GM21360 (cell line): Measurements from ENCODE around the gene GLRX5.
"Not testable (repeated sequence)": the region's sequence is repeated elsewhere in the genome, so short reads cannot be mapped to it uniquely, and the experiment has no call there.

ENCODE experiments used
- ATAC-seq: cut with Tn5 transposase; IDR thresholded peaks from one replicate; pipeline ENCODE4 v1.9.1; 2021; ENCODE audit warnings: mild to moderate bottlenecking, moderate library complexity; ENCODE audit not compliant: unreplicated experiment

The GLRX5 gene

DNA sequence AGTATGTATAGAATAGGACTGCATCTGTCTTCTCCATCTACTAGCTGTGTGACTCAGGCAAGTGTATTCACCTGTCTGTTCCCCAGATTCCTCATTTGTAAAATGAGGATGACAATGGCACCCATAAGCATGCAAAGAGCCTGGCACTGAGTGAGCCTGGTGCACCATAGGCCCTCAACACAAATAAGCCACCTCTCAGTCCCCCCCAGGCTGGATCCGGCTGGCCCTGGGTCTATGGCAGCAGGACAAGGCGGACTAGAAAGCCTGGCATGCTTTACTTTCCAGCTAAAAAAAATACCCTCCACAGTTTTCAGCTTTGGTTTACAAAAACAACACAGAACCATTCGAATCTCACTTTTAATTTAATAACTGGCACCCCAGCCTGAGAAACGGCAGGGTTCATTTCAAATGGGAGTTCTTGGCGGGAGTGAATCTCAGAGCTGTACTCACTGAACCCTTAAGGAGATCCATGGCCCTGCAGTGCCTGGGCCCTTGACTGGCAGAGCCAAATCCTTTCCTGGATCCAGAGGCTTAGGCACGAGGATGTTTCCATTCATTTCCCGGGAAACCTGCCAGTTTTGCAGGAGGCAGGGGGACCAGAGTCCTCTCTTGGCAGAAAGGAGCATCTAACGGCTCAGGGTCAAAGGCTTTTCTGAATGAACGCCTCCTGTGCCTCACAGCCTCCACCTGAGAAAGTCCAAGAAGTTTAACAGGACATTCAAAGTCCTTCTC is 36.1 kb upstream of the GLRX5 start:
- ATAC-seq = no peak

- ATAC-seq = no peak
Measured at GRCh38 chr14:95499354-95499750, 35.5 kb upstream of the GLRX5 start.

DNA sequence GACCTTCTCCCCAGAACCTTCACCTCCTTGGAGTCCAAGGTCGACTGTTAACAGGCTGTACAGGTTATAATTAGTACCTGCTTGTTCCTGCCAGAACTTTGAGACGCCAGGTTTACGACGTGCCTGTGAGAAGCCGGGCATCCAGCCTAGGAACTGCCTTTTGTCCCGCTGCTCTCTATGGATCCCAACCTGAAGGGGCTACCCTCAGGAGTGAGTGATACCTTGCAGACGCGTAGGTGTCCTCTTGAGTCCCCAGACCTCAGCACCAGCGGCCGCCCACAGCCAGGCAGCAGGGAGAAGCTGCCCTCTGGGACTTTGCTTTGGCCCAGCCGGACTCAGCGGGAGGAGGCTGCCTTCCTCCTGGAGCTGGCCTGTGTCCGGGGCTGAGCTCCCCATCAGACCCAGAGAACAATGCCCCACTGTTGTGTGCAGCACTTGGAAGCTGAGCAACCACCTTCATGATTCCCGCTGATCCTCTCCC is 34.6 kb upstream of the GLRX5 start:
- no peak for ATAC-seq

DNA sequence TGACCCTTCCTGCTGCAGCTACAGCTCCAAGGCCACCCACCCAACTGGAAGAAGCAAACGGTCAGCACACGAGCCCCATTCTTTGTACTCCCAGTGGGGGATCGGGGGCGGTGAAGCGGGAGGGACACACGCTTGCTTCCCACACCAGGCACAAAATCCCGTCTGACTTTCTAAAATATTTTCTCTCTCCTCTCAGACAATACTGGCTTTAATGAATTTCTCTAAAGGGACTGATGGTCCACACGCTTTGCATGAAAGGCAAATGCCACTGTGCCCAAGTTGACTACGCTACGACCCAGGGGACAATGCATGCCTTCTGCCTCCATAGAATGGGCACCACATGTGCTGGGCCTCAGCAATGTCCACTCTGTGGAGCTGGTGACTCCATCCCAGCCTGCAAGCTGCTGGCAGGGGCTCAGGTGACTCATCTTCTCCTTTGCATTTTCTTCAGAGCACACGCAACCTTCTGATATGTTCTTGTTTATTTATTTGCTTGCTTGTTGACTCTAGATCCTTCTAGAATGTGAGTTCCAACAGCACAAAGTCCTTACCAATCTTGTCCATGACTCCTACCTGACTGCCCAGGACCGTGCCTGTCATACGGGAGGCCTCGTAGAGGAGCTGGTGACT is 34.0 kb upstream of the GLRX5 start:
- no peak for ATAC-seq

DNA sequence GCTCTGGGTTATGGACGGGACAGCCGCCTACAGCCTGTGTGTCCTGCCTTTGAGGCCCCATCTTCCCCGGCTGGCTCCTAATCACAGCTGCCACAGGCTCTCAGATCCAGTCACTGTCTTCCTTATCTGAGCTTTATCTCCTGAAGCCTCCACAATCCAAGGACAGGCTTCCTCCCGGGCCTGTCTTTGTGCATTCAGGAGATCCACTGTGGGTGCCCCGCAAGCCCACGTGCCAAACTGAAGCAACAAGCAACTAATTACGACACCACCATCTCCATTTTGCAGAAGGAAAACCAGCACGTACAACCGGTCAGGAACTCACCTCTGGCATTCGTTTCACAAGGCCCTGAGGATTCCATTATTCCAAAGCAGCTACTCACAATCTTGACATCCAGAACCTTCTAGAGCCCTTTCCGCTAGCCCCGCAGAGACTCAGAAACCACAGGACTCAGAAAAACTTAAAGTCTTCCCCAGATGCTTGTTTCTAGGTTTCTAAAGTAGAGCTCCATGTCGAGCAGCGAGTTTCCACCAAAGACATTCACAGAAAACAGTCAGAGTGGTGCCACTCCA is 32.4 kb upstream of the GLRX5 start:
- ATAC-seq = no peak

DNA sequence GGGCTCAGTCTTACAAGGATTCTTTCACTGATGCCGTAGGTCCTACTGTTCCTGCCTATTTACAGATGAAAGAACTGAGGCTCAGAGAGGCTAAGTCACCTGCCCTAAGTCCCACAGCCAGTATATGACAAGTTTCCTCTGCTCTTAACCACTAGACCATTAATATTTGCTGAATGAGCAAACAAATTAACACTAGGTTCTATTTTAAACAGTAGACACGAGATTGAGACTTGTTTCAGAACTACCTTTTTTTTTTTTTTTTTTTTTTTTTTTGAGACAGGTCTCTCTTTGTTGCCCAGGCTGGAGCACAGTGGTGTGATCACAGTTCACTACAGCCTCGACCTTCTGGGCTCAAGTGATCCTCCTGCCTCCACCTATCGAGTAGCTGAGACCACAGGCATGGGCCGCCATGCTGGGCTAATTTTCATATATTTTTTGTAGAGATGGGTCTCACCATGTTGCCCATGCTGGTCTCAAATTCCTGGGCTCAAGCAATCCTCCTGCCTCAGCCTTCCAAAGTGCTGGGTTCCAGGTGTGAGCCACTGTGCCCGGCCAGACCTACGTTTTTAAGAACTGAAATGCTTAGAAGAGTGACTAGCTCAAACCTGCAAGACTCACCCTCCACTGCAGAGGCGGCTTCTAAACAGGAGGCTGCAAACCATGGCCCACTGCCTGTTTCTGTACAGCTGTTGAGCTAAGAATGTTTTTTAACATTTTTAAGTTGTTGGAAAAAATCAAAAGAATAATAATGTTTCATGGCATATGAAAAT is 31.3 kb upstream of the GLRX5 start:
- no peak for ATAC-seq

GRCh38 chr14:95504135-95505029 is 30.5 kb upstream of the GLRX5 start:
- ATAC-seq = no peak

DNA sequence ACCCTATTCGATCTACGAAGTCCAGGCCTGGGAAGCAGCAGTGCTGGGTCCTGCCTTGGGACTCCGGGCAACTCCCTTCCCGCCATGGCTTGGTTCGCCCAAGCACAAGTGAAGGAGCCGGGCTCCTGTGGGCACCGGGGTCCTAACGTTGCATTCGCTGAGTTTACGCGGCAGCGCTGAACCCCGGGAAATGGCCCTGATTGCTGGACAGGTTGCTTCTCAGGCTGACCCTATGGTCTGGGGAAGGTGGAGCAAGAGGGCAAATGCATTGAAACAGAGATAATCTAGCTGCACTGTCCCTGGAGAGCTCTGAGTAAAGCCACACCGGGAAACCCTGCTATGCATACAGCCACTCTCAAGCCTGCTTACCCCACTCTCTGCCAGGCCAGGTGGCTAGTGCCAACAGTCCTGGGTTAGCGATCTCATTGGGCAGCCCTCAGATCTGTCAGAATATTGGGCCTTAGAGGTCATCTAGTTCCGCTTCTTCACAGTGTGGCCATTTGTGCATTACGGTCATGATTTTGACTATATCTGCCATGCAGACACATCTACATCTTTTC is 29.7 kb upstream of the GLRX5 start:
- no peak for ATAC-seq

GRCh38 chr14:95507174-95507573 is 27.7 kb upstream of the GLRX5 start:
- ATAC-seq = no peak

DNA sequence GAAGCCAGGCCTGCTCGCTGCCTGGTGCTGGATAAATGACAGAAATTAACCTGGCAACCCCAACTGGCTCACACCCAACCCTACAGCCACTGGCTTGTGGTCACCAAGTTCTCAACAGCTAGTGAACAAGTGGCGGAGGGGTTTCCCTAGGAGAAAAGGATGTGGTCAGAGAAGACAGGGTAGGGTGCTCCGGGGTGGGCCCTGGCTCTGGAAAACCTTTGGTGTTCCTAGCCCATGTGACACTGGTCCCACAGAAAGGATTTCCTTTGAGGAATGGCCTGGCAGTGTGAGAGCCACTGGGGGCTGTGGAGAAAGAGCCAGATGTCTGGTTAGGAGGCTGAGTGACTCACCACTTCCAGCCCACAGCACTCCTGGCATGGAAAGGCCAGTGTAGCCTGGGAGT is 27.1 kb upstream of the GLRX5 start:
- no peak for ATAC-seq

- no peak for ATAC-seq
Measured at GRCh38 chr14:95508377-95508776, 26.5 kb upstream of the GLRX5 start.

DNA sequence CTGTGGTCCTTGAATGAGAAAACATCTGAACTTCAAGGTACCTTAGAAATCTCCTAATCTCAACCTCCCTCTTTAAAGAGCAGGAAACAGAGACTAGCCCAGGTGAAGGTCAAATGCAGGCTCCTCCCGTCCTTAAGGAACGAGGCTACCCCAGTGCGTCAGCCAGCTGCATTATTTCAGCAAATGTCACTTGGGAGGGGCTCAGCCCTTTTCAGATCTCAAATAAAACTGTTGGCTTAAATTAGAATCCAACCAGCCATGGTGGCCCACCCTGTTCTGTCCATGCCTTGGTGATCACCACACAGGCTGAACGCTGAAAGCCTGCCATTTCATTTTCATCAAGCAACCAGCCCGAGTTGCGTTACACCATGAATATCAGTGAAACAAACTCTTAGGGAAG is 25.4 kb upstream of the GLRX5 start:
- ATAC-seq = no peak

DNA sequence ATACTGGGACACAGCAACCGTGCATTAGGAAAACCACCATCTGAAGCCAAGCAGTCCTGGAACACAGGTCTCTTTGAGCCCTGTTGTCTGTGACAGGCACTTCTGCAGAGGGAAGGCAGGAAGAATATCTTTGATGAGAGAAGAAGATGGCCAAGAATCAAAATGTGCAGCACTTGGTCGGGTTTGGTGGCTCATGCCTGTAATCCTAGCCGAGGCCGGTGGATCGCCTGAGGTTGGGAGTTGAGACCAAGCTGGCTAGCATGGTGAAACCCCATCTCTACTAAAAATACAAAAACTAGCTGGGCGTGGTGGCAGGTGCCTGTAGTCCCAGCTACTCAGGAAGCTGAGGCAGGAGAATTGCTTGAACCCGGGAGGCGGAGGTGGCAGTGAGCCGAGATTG is 24.5 kb upstream of the GLRX5 start:
- ATAC-seq = not testable (repeated sequence)

DNA sequence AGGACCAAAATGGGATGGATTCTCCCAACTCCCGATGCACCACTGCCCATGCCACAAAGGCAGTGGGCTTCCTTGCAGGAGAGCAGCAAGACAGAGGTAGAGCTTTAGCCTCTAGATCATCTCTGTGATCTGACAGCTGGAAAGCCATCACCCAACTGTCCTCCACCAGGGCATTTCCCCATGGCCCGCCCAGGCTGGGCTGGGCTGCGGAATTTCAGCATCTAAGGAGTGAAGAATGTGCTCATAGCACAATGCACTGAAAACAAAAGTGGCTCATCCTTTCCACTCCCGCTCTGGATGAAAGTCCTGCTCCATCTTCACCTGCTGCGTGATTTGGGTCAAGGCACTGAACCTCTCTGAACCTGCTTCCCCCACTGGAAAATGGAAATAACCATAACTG is 24.0 kb upstream of the GLRX5 start:
- ATAC-seq = no peak

DNA sequence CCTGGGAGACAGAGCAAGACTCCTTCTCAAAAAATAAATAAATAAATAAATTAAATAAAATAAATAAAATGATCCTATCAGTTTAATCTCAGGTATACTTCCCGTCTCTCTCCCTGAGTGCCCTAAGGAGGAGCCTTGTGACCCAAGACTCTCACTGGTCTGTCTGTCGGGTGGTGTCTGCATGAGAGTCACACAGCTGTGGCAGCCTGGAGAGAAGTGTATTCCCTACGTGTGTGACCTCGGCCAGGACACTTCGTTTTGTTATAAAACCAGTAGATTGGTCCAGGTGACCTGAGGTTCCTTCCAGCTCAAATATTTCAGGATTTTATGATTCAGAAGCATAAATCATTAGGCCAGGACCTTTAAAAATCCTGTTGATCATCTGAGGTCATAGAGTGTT is 23.2 kb upstream of the GLRX5 start:
- ATAC-seq = no peak

DNA sequence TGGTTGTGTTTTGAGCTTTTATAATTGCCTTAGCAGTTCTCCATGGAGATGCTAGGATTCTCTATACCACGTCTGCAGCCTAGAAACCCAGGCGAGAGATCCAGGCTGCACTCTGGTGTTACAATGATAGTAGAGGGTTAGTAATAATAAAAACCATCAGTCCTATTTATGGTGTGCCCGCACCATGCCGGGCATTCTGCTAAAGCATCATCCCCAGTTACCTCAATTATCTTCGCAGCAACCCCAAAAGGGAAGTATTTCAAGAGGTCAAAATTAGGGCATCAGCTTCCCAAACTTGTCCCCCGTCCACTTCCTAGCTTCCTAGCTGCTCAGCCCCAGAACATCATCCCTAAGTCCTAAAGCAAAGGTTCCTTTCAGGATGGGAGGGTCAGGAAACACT is 21.6 kb upstream of the GLRX5 start:
- no peak for ATAC-seq

- ATAC-seq = no peak
Measured at GRCh38 chr14:95514131-95515079, 20.4 kb upstream of the GLRX5 start.

GRCh38 chr14:95515080-95515489 is 19.8 kb upstream of the GLRX5 start:
- ATAC-seq = no peak
